ENCODE results near the gene PRKN.

- TF ChIP-seq CTCF (conservative IDR thresholded peaks at IDR 0.05 in 1 of 2, IDR thresholded peaks at IDR 0.05 in 1 of 2; ENCODE audit: low read depth in 1 of 2, low read length in 2 of 2) (no peak), EZH2 (IDR thresholded peaks at IDR 0.05; ENCODE audit: low read length, missing control alignments) (no peak)
These were observed 694.9 kb downstream of the PRKN start for GRCh38 chr6:162032620-162033019.

Data from fibroblast of lung (primary cell).